Immature natural killer cell (primary cell): Measurements from ENCODE around the gene ITGA8. TPM values are rescaled to one million over a fixed set of nuclear protein-coding genes. Genes with fewer than 3 reads are reported as not detected.
"Not testable (repeated sequence)": the region's sequence is repeated elsewhere in the genome, so short reads cannot be mapped to it uniquely, and the experiment has no call there.

ENCODE experiments used
- DNase-seq, 3 donors: peaks; one replicate each; pipeline ENCODE4 v3.0.0; 2022; ENCODE audit warnings: mixed read lengths in 1 of 3
- H3K27ac Mint-ChIP-seq, 6 donors: one replicate each; pipeline ENCODE4 v1.8.0; 2020; ENCODE audit warnings: mixed read lengths in 6 of 6, mild to moderate bottlenecking in 5 of 6, inconsistent platforms in 4 of 6, moderate library complexity in 3 of 6
- H3K27me3 Mint-ChIP-seq, 3 donors: one replicate each; pipeline ENCODE4 v1.8.0; 2020 to 2021; ENCODE audit warnings: low read depth in 3 of 3, mild to moderate bottlenecking in 3 of 3, mixed read lengths in 3 of 3, moderate library complexity in 3 of 3, inconsistent platforms in 1 of 3
- H3K36me3 Mint-ChIP-seq, 3 donors: one replicate each; pipeline ENCODE4 v1.8.0; 2020; ENCODE audit warnings: mixed read lengths in 3 of 3, inconsistent platforms in 2 of 3, mild to moderate bottlenecking in 2 of 3
- H3K4me1 Mint-ChIP-seq, 2 donors: one replicate each; pipeline ENCODE4 v1.8.0; 2020; ENCODE audit warnings: inconsistent platforms in 2 of 2, mild to moderate bottlenecking in 2 of 2, mixed read lengths in 2 of 2, moderate library complexity in 1 of 2
- H3K4me3 Mint-ChIP-seq, 5 donors: one replicate each; pipeline ENCODE4 v1.8.0; 2020; ENCODE audit warnings: mild to moderate bottlenecking in 5 of 5, mixed read lengths in 5 of 5, inconsistent platforms in 3 of 5, moderate library complexity in 3 of 5
- H3K9me3 Mint-ChIP-seq, 6 donors: one replicate each; pipeline ENCODE4 v1.8.0; 2020; ENCODE audit warnings: mild to moderate bottlenecking in 6 of 6, mixed read lengths in 6 of 6, inconsistent platforms in 4 of 6, moderate library complexity in 3 of 6
- polyA plus RNA-seq, 3 donors: library from polyadenylated mRNA; unstranded; fragments of 300-500 nt; fragmentation: Illumina TruSeq; gene quantifications; one replicate each; pipeline ENCODE4 v1.2.3, GENCODE V29; 2021

Gene ITGA8
- polyA plus RNA-seq, 3 donors from 2014 or later = not detected

- Mint-ChIP-seq H3K4me1 (no peaks in the 10 kb centered on the region), H3K36me3 (no peaks in the 10 kb centered on the region)
Measured at GRCh38 chr10:15605740-15606369, 113.9 kb downstream of the ITGA8 start.

GRCh38 chr10:15603446-15604011 is 116.2 kb downstream of the ITGA8 start:
- Mint-ChIP-seq H3K9me3 (peaks cover 0 to 5% (median 1%) of the 10 kb centered on the region in 6 donors), H3K27ac (no peak overlapping the region), H3K4me1 (no peaks in the 10 kb centered on the region), H3K36me3 (no peaks in the 10 kb centered on the region), H3K4me3 (no peak overlapping the region), H3K27me3 (peaks cover 0 to 11% (median 4%) of the 10 kb centered on the region in 3 donors)
- DNase-seq = no peak

More at GRCh38 chr10:15605740-15606369, 113.9 kb downstream of the ITGA8 start:
- DNase-seq = no peak
- Mint-ChIP-seq H3K27ac (no peak overlapping the region), H3K4me3 (no peak overlapping the region), H3K27me3 (peaks cover 0 to 9% (median 4%) of the 10 kb centered on the region in 3 donors), H3K9me3 (peaks cover 0 to 2% (median under 1%) of the 10 kb centered on the region in 6 donors)

- no peaks in the 10 kb centered on the region for H3K36me3 Mint-ChIP-seq
- no peak for DNase-seq
- H3K27me3 Mint-ChIP-seq = peaks cover 0 to 14% (median 4%) of the 10 kb centered on the region in 3 donors
- peaks cover 0 to 5% (median 2%) of the 10 kb centered on the region in 6 donors for H3K9me3 Mint-ChIP-seq
- no peak overlapping the region for H3K27ac Mint-ChIP-seq
- no peaks in the 10 kb centered on the region for H3K4me1 Mint-ChIP-seq
- H3K4me3 Mint-ChIP-seq = no peak overlapping the region
Measured at GRCh38 chr10:15601819-15602218, 117.9 kb downstream of the ITGA8 start.

- Mint-ChIP-seq H3K27ac (no peak overlapping the region), H3K36me3 (no peaks in the 10 kb centered on the region), H3K4me1 (no peaks in the 10 kb centered on the region), H3K27me3 (peaks cover 2 to 8% (median 3%) of the 10 kb centered on the region in 3 donors), H3K4me3 (no peak overlapping the region), H3K9me3 (peaks cover 0 to 3% (median 0%) of the 10 kb centered on the region in 6 donors)
- no peak for DNase-seq
Measured at GRCh38 chr10:15595260-15595659, 124.5 kb downstream of the ITGA8 start.

- Mint-ChIP-seq H3K27ac (no peak overlapping the region), H3K4me3 (no peak overlapping the region)
Measured at GRCh38 chr10:15591937-15592336, 127.8 kb downstream of the ITGA8 start.

GRCh38 chr10:15591431-15591830 is 128.3 kb downstream of the ITGA8 start:
- no peaks in the 10 kb centered on the region for H3K36me3 Mint-ChIP-seq
- DNase-seq = no peak
- H3K27me3 Mint-ChIP-seq = peaks cover 0 to 3% (median 2%) of the 10 kb centered on the region in 3 donors
- H3K27ac Mint-ChIP-seq = no peak overlapping the region
- H3K4me1 Mint-ChIP-seq = no peaks in the 10 kb centered on the region
- H3K9me3 Mint-ChIP-seq = no peaks in the 10 kb centered on the region
- H3K4me3 Mint-ChIP-seq = no peak overlapping the region

More at GRCh38 chr10:15591937-15592336, 127.8 kb downstream of the ITGA8 start:
- no peaks in the 10 kb centered on the region for H3K4me1 Mint-ChIP-seq
- H3K36me3 Mint-ChIP-seq = no peaks in the 10 kb centered on the region
- DNase-seq = no peak
- H3K9me3 Mint-ChIP-seq = no peaks in the 10 kb centered on the region
- peaks cover 1 to 3% (median 2%) of the 10 kb centered on the region in 3 donors for H3K27me3 Mint-ChIP-seq

- peaks cover 0 to 3% (median 0%) of the 10 kb centered on the region in 3 donors for H3K27me3 Mint-ChIP-seq
- H3K9me3 Mint-ChIP-seq = no peaks in the 10 kb centered on the region
- H3K36me3 Mint-ChIP-seq = no peaks in the 10 kb centered on the region
- DNase-seq = no peak
- no peak overlapping the region for H3K4me3 Mint-ChIP-seq
- H3K4me1 Mint-ChIP-seq = no peaks in the 10 kb centered on the region
- no peak overlapping the region for H3K27ac Mint-ChIP-seq
Measured at GRCh38 chr10:15588635-15589508, 130.8 kb downstream of the ITGA8 start.

- no peak overlapping the region for H3K4me3 Mint-ChIP-seq
- H3K4me1 Mint-ChIP-seq = no peaks in the 10 kb centered on the region
- peaks cover 0 to 3% (median 0%) of the 10 kb centered on the region in 3 donors for H3K27me3 Mint-ChIP-seq
- H3K9me3 Mint-ChIP-seq = no peaks in the 10 kb centered on the region
- H3K27ac Mint-ChIP-seq = no peak overlapping the region
- DNase-seq = no peak
- H3K36me3 Mint-ChIP-seq = no peaks in the 10 kb centered on the region
Measured at GRCh38 chr10:15588151-15588550, 131.6 kb downstream of the ITGA8 start.

GRCh38 chr10:15587271-15587670 is 132.5 kb downstream of the ITGA8 start:
- Mint-ChIP-seq H3K27ac (no peak overlapping the region), H3K4me3 (no peak overlapping the region), H3K4me1 (no peaks in the 10 kb centered on the region), H3K27me3 (peaks cover 0 to under 1% (median 0%) of the 10 kb centered on the region in 3 donors), H3K9me3 (peaks cover 0 to 2% (median 0%) of the 10 kb centered on the region in 6 donors), H3K36me3 (no peaks in the 10 kb centered on the region)
- no peak for DNase-seq

GRCh38 chr10:15585303-15585715 is 134.4 kb downstream of the ITGA8 start:
- no peaks in the 10 kb centered on the region for H3K4me1 Mint-ChIP-seq
- peaks cover 0 to 12% (median 2%) of the 10 kb centered on the region in 6 donors for H3K9me3 Mint-ChIP-seq
- H3K27me3 Mint-ChIP-seq = peaks cover 2 to 5% (median 2%) of the 10 kb centered on the region in 3 donors
- H3K4me3 Mint-ChIP-seq = no peak overlapping the region
- H3K27ac Mint-ChIP-seq = no peak overlapping the region
- no peak for DNase-seq
- no peaks in the 10 kb centered on the region for H3K36me3 Mint-ChIP-seq

GRCh38 chr10:15582972-15583371 is 136.8 kb downstream of the ITGA8 start:
- H3K9me3 Mint-ChIP-seq = peaks cover 0 to 12% (median 2%) of the 10 kb centered on the region in 6 donors
- H3K27ac Mint-ChIP-seq, DNase-seq, H3K4me3 Mint-ChIP-seq, H3K27me3 Mint-ChIP-seq, H3K36me3 Mint-ChIP-seq, H3K4me1 Mint-ChIP-seq: not testable (repeated sequence)

GRCh38 chr10:15579605-15580004 is 140.1 kb downstream of the ITGA8 start:
- peaks cover 2 to 5% (median 5%) of the 10 kb centered on the region in 3 donors for H3K27me3 Mint-ChIP-seq
- no peaks in the 10 kb centered on the region for H3K36me3 Mint-ChIP-seq
- no peak overlapping the region for H3K4me3 Mint-ChIP-seq
- peaks cover 0 to 12% (median 2%) of the 10 kb centered on the region in 6 donors for H3K9me3 Mint-ChIP-seq
- DNase-seq = no peak
- no peaks in the 10 kb centered on the region for H3K4me1 Mint-ChIP-seq
- no peak overlapping the region for H3K27ac Mint-ChIP-seq

GRCh38 chr10:15572531-15573045 is 147.1 kb downstream of the ITGA8 start:
- peaks cover 0 to 3% (median 0%) of the 10 kb centered on the region in 3 donors for H3K27me3 Mint-ChIP-seq
- no peak for DNase-seq
- peaks cover 0 to 6% (median 0%) of the 10 kb centered on the region in 6 donors for H3K9me3 Mint-ChIP-seq
- no peak overlapping the region for H3K27ac Mint-ChIP-seq
- H3K4me3 Mint-ChIP-seq = no peak overlapping the region
- no peaks in the 10 kb centered on the region for H3K4me1 Mint-ChIP-seq
- H3K36me3 Mint-ChIP-seq = no peaks in the 10 kb centered on the region

- Mint-ChIP-seq H3K9me3 (peaks cover 0 to 6% (median 0%) of the 10 kb centered on the region in 6 donors), H3K36me3 (no peaks in the 10 kb centered on the region)
Measured at GRCh38 chr10:15571575-15571974, 148.1 kb downstream of the ITGA8 start.

More at GRCh38 chr10:15571575-15571974, 148.1 kb downstream of the ITGA8 start:
- no peak overlapping the region for H3K27ac Mint-ChIP-seq
- no peak for DNase-seq
- no peaks in the 10 kb centered on the region for H3K4me1 Mint-ChIP-seq
- no peak overlapping the region for H3K4me3 Mint-ChIP-seq
- no peaks in the 10 kb centered on the region for H3K27me3 Mint-ChIP-seq
